Activated CD4-positive, alpha-beta T cell treated with anti-CD3 and anti-CD28 coated beads, Interleukin-2, amount 10 ng/mL, durations not matched to agents 24 days and 14 days (primary cell): ENCODE results near the gene ZBTB2. TPM values are rescaled to one million over a fixed set of nuclear protein-coding genes. Genes with fewer than 3 reads are reported as not detected.

Source experiments
- DNase-seq: peaks from one replicate; pipeline ENCODE4 v3.0.0; 2022
- H3K27ac Mint-ChIP-seq: one replicate; pipeline ENCODE4 v1.8.0; 2022; ENCODE audit warnings: mild to moderate bottlenecking, mixed read lengths
- H3K27me3 Mint-ChIP-seq: one replicate; pipeline ENCODE4 v1.8.0; 2022; ENCODE audit warnings: mixed read lengths
- H3K36me3 Mint-ChIP-seq: one replicate; pipeline ENCODE4 v1.8.0; 2022; ENCODE audit warnings: low read depth, mild to moderate bottlenecking, mixed read lengths
- H3K4me1 Mint-ChIP-seq: one replicate; pipeline ENCODE4 v1.8.0; 2021; ENCODE audit warnings: mixed read lengths
- H3K4me3 Mint-ChIP-seq: one replicate; pipeline ENCODE4 v1.8.0; 2022; ENCODE audit warnings: mild to moderate bottlenecking, moderate library complexity, mixed read lengths
- H3K9me3 Mint-ChIP-seq: one replicate; pipeline ENCODE4 v1.8.0; 2021; ENCODE audit warnings: mixed read lengths
- intact Hi-C: fragments of 100-400 bp; cut with micrococcal nuclease; formaldehyde crosslinking; loops from one replicate; pipeline ENCODE4 v1.15.1; 2023
- total RNA-seq: library from RNA; stranded (reverse); gene quantifications from 2 replicates; pipeline ENCODE4 v1.2.3, GENCODE V29; 2022

ZBTB2 gene, protein sequence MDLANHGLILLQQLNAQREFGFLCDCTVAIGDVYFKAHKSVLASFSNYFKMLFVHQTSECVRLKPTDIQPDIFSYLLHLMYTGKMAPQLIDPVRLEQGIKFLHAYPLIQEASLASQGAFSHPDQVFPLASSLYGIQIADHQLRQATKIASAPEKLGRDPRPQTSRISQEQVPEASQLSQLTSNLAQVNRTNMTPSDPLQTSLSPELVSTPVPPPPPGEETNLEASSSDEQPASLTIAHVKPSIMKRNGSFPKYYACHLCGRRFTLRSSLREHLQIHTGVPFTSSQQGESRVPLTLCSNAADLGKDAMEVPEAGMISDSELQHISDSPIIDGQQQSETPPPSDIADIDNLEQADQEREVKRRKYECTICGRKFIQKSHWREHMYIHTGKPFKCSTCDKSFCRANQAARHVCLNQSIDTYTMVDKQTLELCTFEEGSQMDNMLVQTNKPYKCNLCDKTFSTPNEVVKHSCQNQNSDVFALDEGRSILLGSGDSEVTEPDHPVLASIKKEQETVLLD
- 21.4 and 22.2 TPM in 2 replicates for total RNA-seq

GRCh38 chr6:151391471-151392413 lies at the start of gene ZBTB2:
ZBTB2 (minus strand) TSS chr6:151391559; CDS start chr6:151373637, 17,922 bp downstream.
- no peaks in the 10 kb centered on the region for H3K27me3 Mint-ChIP-seq
- DNase-seq = peak; percentile 89
- peak within 1 kb of the TSS; percentile 97 for H3K4me3 Mint-ChIP-seq
- peaks cover 32% of the 10 kb centered on the region for H3K36me3 Mint-ChIP-seq
- peak within 1 kb of the TSS; percentile 95 for H3K27ac Mint-ChIP-seq
- intact Hi-C loops = loop anchor here (2.0 to 10.0 kb wide), 4 partner anchors 781 to 1647 kb away; partner anchors contain the start of genes FBXO5, NUP43 and PCMT1
- H3K4me1 Mint-ChIP-seq = peaks cover 50% of the 10 kb centered on the region
- H3K9me3 Mint-ChIP-seq = no peaks in the 10 kb centered on the region

- DNase-seq = no peak
- Mint-ChIP-seq H3K27me3 (no peaks in the 10 kb centered on the region), H3K4me1 (peaks cover 15% of the 10 kb centered on the region), H3K4me3 (no peak overlapping the region), H3K9me3 (no peaks in the 10 kb centered on the region), H3K36me3 (peaks cover 13% of the 10 kb centered on the region), H3K27ac (no peak overlapping the region)
- intact Hi-C loops = loop anchor here (2.0 kb wide), 1 partner anchor 36 kb away; no protein-coding TSS in a partner anchor
These were observed 49.6 kb upstream of the ZBTB2 start for GRCh38 chr6:151440930-151441329.

- peaks cover 13% of the 10 kb centered on the region for H3K36me3 Mint-ChIP-seq
- intact Hi-C loops = loop anchor here (2.0 kb wide), 1 partner anchor 36 kb away; no protein-coding TSS in a partner anchor
- DNase-seq = no peak
- H3K27me3 Mint-ChIP-seq = no peaks in the 10 kb centered on the region
- peak overlapping the region; percentile 26 for H3K4me3 Mint-ChIP-seq
- peaks cover 15% of the 10 kb centered on the region for H3K4me1 Mint-ChIP-seq
- no peak overlapping the region for H3K27ac Mint-ChIP-seq
- no peaks in the 10 kb centered on the region for H3K9me3 Mint-ChIP-seq
These were observed 49.1 kb upstream of the ZBTB2 start for GRCh38 chr6:151440498-151440897.

- Mint-ChIP-seq H3K27me3 (no peaks in the 10 kb centered on the region), H3K36me3 (peaks cover 12% of the 10 kb centered on the region), H3K27ac (no peak overlapping the region), H3K4me1 (peaks cover 13% of the 10 kb centered on the region), H3K9me3 (no peaks in the 10 kb centered on the region), H3K4me3 (no peak overlapping the region)
- no peak for DNase-seq
- intact Hi-C loops = no loop called here
These were observed 46.0 kb upstream of the ZBTB2 start for GRCh38 chr6:151437401-151437800.

DNA sequence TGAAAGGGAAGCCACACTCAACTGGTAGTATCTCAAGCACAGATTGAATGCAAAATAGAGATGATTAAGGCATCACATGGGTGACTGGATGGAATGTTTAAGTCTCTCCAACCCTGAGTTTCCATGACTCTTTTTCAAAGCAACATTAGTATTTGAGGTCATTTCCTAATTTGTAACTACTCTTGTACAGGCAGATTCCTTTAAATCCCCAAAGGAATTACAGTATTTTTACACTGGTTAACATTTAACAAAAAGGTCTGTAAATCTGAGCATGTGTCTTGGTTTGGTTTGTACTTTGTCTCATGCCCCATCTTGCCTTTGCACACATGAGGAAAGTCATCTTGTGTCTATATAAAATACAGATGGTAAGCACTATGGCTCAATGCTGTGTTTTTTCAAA lies 45.4 kb upstream of the ZBTB2 start:
- intact Hi-C loops = no loop called here
- DNase-seq = no peak
- Mint-ChIP-seq H3K27ac (no peak overlapping the region), H3K4me1 (peaks cover 12% of the 10 kb centered on the region), H3K4me3 (no peak overlapping the region), H3K27me3 (no peaks in the 10 kb centered on the region), H3K9me3 (no peaks in the 10 kb centered on the region), H3K36me3 (peaks cover 13% of the 10 kb centered on the region)

- peak overlapping the region; percentile 15 for H3K27ac Mint-ChIP-seq
- intact Hi-C loops = no loop called here
These were observed 44.9 kb upstream of the ZBTB2 start for GRCh38 chr6:151436300-151436699.

DNA sequence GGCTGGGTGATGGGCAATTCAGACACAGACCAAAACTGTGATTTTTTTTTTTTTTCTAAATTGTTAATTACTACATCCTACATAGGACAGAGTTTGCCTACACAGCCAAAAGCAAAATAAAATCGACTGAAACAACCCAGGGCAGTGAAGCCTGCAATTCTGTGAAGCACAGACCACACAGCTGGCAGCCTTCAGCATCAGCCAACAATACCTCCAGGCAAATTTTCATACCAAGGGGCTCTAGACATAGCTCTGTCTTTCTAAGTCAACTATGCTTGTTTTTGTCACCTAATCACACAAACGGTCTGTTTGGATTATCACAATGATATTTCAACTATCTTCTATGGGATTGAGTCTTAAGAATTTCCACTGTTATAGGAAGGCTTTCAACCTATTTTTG lies 43.0 kb upstream of the ZBTB2 start:
- peaks cover 6% of the 10 kb centered on the region for H3K4me1 Mint-ChIP-seq
- intact Hi-C loops = no loop called here

More at GRCh38 chr6:151436300-151436699, 44.9 kb upstream of the ZBTB2 start:
- DNase-seq = no peak
- H3K27me3 Mint-ChIP-seq = no peaks in the 10 kb centered on the region
- H3K4me1 Mint-ChIP-seq = peaks cover 11% of the 10 kb centered on the region
- no peaks in the 10 kb centered on the region for H3K9me3 Mint-ChIP-seq
- no peak overlapping the region for H3K4me3 Mint-ChIP-seq
- H3K36me3 Mint-ChIP-seq = peaks cover 12% of the 10 kb centered on the region

DNA sequence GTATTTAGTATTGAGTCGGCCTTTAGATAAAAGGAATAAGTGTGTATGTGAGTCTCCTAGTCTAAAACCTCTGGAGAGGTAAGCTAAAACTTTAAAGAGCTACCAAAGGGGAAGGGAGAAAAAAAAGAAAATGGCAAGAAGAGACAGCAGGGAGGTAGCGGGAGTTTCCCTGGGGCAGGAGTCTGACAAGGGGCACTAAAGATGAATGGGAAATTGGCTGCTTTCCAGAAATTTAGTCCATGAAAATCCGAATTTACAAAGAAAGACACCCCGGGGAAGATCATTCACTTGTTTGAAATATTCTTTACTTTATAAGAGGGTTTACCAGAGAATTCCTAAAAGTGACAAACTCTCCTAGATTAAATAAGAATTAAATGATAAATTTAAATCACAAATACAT lies 41.3 kb upstream of the ZBTB2 start:
- Mint-ChIP-seq H3K36me3 (peaks cover 25% of the 10 kb centered on the region), H3K27ac (no peak overlapping the region), H3K9me3 (no peaks in the 10 kb centered on the region), H3K4me1 (peaks cover 6% of the 10 kb centered on the region), H3K27me3 (no peaks in the 10 kb centered on the region), H3K4me3 (no peak overlapping the region)
- intact Hi-C loops = no loop called here
- no peak for DNase-seq

More for the DNA sequence above, 43.0 kb upstream of the ZBTB2 start:
- Mint-ChIP-seq H3K9me3 (no peaks in the 10 kb centered on the region), H3K27ac (no peak overlapping the region), H3K4me3 (no peak overlapping the region), H3K27me3 (no peaks in the 10 kb centered on the region), H3K36me3 (peaks cover 18% of the 10 kb centered on the region)
- DNase-seq = no peak

GRCh38 chr6:151431337-151431736 lies 40.0 kb upstream of the ZBTB2 start:
- Mint-ChIP-seq H3K4me3 (no peak overlapping the region), H3K36me3 (peaks cover 30% of the 10 kb centered on the region), H3K4me1 (peaks cover 1% of the 10 kb centered on the region), H3K27ac (no peak overlapping the region), H3K27me3 (no peaks in the 10 kb centered on the region), H3K9me3 (no peaks in the 10 kb centered on the region)
- intact Hi-C loops = no loop called here
- DNase-seq = no peak

GRCh38 chr6:151430886-151431285 lies 39.5 kb upstream of the ZBTB2 start:
- no peak for DNase-seq
- Mint-ChIP-seq H3K4me1 (no peaks in the 10 kb centered on the region), H3K27me3 (no peaks in the 10 kb centered on the region), H3K9me3 (no peaks in the 10 kb centered on the region), H3K36me3 (peaks cover 34% of the 10 kb centered on the region), H3K27ac (no peak overlapping the region), H3K4me3 (no peak overlapping the region)
- intact Hi-C loops = no loop called here

DNA sequence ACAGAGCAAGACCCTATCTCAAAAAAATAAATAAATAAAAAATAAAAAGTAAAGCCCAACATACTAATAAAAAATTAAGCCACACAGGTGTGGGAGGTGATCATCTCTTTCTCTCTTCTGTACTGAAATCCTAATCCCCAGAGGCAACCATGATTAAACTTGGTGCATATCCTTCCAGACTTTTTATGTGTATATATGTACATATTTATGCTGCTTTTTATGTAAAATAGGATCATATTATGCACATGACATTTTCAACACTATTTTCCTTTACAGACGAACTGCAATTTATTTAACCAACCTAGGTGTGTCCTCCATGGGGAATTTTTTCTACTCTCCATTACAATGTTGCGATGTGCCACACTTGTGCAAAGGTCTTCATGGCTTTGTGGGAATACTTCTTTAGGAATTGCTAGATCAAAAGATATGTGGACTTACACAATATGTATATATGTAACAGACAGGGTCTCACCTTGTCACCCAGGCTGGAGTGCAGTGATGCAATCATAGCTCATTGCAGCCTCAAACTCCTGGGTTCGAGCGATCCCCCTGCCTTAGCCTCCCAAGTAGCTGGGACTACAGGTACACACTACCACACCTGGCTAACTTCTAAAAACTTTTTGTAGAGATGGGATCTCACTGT lies 36.9 kb upstream of the ZBTB2 start:
- H3K4me3 Mint-ChIP-seq = no peak overlapping the region
- H3K27ac Mint-ChIP-seq = no peak overlapping the region
- H3K9me3 Mint-ChIP-seq = no peaks in the 10 kb centered on the region
- intact Hi-C loops = no loop called here
- no peaks in the 10 kb centered on the region for H3K4me1 Mint-ChIP-seq
- peaks cover 48% of the 10 kb centered on the region for H3K36me3 Mint-ChIP-seq
- no peaks in the 10 kb centered on the region for H3K27me3 Mint-ChIP-seq
- DNase-seq = no peak

GRCh38 chr6:151425561-151425960 lies 34.2 kb upstream of the ZBTB2 start:
- H3K27me3 Mint-ChIP-seq = no peaks in the 10 kb centered on the region
- DNase-seq = no peak
- intact Hi-C loops = no loop called here
- H3K36me3 Mint-ChIP-seq = peaks cover 41% of the 10 kb centered on the region
- no peak overlapping the region for H3K4me3 Mint-ChIP-seq
- no peaks in the 10 kb centered on the region for H3K4me1 Mint-ChIP-seq
- no peaks in the 10 kb centered on the region for H3K9me3 Mint-ChIP-seq
- no peak overlapping the region for H3K27ac Mint-ChIP-seq

- Mint-ChIP-seq H3K4me3 (no peak overlapping the region), H3K4me1 (no peaks in the 10 kb centered on the region), H3K27ac (no peak overlapping the region), H3K27me3 (no peaks in the 10 kb centered on the region), H3K36me3 (peaks cover 32% of the 10 kb centered on the region), H3K9me3 (no peaks in the 10 kb centered on the region)
- intact Hi-C loops = no loop called here
- no peak for DNase-seq
These were observed 31.6 kb upstream of the ZBTB2 start for GRCh38 chr6:151422981-151423380.
